T-helper 22 cell (primary cell): ENCODE data around the gene MYMX.
A peak's percentile ranks its signal among the peaks of the same experiment; 100 is the strongest.

Source experiments
- DNase-seq: peaks from one replicate; pipeline ENCODE4 v3.0.0-alpha.2; 2020; ENCODE audit warnings: low read depth

The MYMX gene

DNA sequence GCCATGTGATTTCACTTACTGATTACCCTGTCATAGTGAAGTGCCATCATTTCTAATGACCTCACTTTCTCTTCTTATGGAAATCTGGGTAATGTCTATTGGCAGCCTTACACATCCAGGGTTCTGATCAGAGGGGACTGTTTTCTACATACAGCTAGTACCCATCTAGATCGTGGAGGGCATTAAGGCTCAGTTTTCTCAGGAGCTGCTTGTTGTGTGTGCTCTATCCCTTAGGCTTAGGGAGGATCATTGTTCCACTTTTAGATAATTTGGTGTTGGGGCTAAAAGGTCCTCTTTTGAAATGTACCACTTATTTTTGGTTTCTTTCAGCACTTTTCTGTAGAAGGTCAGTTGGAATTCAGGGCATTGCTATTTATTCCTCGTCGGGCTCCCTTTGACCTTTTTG, 34.0 kb downstream of the MYMX start:
- DNase-seq: no peak

DNA sequence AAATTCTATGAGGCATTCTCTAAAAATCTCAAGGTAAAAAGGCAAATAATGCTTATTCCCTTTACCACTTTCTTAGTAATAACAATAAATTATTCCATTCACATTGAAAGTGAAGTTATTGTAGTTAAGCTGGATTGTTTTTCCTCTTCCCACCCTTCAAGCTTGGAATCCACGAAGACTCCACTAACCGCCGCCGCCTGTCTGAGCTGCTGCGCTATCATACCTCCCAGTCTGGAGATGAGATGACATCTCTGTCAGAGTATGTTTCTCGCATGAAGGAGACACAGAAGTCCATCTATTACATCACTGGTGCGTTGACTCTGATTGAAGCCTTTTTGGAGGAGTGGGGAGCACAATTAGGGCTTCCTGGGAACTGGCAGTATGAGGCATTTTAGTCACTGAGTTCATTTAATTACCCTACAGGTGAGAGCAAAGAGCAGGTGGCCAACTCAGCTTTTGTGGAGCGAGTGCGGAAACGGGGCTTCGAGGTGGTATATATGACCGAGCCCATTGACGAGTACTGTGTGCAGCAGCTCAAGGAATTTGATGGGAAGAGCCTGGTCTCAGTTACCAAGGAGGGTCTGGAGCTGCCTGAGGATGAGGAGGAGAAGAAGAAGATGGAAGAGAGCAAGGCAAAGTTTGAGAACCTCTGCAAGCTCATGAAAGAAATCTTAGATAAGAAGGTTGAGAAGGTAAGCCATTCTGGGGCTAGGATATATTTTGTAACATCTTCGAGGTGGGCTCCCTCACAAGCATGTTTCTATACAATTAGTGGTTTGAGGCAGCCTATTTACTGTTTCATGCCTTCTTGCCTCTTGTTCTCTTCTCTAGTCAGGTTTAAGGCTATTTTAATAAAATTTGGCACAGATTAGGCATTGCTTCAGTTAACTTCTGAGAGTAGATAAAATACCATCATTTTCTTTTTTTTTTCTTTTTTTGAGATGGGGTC, 35.1 kb downstream of the MYMX start:
- no peak for DNase-seq

DNA sequence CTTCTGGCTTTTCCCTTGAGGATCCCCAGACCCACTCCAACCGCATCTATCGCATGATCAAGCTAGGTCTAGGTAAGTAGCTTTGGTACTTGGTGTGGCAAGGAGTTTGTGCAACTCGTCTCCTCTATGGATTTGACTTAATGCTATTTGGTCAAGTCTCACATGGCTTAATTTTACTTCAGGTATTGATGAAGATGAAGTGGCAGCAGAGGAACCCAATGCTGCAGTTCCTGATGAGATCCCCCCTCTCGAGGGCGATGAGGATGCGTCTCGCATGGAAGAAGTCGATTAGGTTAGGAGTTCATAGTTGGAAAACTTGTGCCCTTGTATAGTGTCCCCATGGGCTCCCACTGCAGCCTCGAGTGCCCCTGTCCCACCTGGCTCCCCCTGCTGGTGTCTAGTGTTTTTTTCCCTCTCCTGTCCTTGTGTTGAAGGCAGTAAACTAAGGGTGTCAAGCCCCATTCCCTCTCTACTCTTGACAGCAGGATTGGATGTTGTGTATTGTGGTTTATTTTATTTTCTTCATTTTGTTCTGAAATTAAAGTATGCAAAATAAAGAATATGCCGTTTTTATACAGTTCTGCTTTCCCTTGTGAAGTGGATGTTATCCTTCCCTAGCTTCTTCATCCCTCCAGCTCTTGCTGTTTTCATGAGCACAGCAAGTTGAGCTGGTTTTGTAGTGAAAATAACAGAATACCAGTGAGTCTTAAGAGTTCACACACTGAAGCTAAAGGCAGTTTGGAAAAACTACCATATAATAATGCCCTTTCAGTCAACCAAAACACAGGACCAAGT, 36.8 kb downstream of the MYMX start:
- no peak for DNase-seq

DNA sequence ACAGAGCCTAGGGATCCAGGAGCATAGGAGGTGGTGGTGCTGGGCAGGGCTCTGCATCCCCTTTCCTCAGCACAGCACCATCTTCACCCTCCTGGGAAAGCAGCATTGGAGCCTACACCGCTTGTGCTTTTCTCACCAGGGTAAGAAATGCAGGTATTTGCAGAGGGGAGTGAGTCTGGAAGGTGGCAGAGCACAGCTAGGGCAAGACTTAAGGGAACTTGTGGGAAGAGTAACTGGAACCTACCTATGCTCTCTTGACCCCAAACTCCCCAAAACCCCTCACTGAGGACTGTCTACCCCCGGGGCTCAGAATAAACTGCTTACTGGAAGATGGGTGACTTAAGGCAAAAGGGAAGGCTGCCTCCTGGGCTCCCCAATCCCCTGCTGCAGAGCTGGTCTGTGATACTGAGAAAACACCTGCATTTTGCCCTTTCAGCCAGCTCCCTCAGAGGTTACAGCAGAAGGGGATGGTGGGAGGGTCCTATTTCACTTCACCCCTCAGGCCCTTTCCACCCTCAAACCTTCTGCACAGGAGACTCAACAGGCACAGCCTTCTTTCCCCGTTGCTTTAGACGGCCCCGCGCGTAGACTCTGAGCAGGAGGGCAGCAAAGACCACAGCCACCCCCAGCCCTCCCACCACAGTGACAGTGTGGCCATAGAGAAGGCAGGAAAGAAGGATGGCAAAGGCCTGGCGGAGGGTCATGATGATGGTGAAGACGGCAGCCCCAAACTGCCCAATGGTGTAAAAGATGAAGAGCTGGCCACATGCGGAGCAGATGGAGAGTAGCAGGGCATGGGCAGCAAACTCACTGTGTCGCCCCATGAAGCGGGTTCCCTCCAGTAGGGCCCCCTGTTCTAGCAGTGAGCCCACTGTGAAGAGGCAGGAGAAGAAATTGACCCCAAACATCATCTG, 37.7 kb downstream of the MYMX start:
- no peak for DNase-seq

DNA sequence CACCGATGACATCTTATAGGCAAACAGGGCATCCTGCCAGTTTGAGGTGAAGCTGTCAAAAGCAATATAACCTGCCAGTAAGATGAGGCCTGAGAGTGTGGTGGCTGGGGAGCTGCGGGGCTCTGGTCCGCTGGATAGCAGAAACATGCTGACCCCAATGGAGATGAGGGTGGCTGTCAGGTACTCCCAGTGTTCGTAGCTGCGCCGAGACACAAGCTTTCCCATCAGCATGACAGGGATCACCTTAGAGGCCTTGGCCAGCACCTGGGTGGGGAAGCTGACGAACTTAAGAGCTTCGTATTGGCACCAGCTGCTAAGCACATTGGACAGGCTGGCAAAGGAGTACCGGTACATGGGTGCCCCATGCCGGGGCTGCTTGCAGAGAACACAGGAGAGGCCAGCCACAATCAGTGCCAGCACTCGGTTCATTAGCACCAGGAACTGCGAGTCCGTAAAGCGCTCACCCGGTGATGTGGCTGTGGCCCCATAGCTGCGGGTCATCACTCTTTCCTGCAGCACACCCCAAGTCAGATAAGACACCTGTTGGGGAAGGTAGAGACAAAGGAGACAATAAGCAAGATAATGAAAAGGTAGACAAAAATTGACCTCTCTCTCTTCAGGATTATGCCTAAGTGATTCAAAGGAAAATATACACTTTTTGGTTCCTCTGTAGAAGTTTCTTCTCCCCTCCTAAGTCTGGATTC, 38.5 kb downstream of the MYMX start:
- DNase-seq: no peak

DNA sequence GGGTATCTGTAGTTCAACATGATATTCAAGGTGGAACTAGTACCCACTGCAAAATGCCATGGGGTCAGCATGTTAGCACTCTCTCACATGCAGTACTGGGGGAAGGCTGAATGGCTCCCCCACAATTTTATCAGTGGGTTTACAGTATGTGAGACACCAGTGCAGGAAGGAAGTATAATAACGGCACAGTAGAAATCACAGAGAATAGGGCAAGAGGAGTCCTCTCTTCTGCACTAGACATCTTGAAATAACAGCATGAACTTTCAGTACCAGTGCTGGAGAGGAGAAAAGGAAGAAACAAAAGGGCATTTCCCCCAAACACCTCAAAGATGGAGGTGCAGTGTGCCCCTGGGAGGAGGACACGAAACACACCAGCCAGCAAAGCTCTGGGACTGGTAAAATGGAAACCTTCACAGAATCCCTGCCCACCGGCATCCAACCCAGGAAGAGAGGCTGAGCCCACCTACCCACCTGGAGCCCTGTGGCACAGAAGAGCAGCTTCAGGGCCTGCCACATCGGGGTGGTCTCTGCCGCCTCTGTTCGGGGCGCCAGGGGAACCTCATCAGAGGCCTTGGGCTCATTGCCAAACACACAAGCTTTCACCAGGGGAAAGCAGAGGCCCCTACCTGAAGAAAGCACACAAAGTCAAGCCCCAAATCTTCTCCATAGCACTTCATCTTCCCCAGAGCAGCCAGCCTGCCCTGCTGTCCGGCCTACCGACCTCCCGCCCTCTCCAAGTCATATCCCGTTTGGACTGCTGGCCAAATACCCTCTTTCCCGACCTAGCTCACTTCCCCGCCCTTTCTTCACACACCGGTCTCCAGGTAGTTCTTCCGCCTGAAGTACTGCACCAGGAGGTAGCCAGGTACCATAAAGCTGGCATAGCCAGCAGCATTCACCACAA, 39.4 kb downstream of the MYMX start:
- DNase-seq: no peak

DNA sequence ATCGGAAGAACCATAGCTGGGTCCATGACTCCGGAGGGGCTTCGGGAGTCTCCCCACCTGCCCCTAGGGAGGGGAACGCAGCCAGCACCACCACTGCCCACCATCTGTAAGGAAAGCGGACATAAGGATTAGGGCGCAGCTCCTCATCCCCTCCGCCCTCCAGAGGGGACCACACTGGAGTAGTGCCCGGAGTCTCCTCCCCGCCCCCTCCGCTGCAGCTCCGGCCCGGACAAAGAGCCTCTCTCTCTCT, 40.0 kb downstream of the MYMX start:
- DNase-seq: no peak

DNA sequence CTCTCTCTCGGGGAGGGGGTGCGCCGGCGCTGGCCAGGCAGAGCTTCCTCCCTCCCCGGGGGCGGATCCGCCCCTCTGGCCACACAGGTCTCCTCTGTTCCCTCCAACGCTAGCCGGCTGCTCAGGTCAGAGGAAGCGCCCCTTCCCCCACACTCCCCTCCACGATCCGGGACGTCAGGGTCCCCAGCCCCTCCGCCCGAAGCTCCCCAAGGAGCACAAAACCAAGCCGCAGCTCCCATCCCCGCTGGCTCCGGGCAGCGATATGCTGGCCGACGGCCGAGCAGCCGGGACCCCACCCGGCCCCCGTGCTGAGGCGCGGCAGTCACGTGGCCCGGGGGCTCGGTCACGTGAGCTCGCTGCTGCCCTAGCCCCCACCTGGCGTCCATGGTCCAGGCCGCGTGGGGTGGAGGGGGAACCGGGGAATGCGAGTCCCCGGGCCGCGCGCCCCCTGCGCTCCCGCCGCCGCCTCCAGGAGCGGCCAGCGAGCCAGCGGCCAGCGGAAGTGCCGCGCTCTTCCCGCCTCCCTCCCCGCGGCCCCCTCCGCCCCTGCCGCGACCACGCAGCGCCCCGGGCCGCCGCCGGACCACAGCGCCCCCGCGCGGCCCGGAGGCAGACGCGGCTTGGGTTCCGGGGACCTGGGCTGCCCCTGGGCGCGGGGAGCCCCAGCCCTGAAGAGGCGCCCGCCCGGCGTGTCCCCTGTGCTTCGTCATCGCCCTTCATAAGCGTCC, 40.5 kb downstream of the MYMX start, which contains the start of gene SLC35B2:
TSS of gene SLC35B2 (minus strand) at position 504 of the 728 bp plus-strand sequence. CDS start at position 386, 118 bp downstream.
- DNase-seq: peak; percentile 42

DNA sequence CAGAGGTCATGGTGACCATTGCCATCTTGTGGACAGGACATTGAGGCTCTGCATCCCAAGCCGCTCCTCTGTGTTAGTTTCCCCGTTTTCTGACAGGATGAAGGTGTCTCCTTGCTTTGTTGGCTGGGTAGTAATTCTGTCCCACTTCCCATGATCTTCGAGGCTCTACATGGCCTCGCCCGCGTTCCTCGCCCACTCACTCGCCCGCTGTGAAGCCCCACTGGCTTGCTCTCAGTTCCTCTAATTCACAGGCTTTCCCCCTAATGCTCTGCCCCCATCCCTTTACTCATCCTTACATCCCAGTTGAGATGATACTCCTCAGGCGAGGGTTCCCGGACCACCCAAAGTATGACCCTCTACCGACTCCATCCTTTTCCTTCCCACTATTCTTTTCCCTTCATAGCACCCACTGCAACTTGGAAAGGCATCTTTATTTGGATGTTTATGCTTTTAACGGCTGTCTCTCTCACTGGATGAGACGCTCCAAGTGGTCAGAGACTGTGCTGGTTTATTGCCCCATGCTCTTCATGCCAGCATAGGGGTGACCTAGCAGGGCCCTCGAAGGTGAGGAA, 41.1 kb downstream of the MYMX start:
- DNase-seq: no peak

DNA sequence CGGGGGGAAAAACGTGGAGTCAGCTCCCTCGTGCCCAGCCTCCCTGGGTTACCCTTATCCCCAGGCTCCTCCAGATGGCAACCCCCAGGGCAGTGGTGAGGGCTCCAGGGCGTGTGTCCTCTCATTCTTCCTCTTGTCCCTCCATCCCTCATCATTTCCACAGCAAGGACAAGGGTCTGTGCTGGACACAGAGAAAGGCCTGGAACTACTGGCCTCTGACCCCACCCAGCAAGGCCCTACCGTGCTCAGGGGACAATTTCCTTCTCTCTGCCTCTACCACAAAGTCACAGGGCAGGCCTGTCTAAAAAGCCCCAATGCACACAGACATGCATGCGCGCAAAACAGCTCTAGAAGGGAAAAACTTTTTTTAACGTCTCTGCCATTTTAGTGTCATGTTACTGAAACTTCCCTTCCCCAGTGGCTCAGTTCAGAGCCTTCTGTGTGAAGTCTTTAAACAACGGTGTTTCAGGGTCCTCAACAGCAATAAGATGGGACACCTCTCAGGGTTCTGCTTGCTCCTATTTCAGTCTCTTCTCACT, 41.7 kb downstream of the MYMX start:
- no peak for DNase-seq

DNA sequence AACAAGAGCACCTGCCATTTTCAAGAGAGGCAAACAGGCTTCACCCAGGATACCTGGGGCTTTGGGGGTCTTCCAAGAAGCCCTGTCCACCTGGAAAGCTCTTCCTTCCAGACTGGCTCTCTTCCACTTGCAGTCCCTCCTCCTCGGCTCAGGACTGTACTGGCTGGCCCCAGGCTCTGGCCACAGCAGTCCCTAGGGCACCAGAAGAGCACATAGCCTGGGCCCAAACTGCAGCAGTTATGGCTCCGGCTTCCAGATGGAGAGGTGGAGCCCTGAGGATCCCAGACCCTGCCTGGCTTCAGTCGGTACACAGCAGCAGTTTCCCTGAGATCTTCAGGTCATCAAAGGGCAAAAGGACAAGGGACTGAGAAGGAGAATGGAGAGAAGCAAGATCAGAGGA, 42.2 kb downstream of the MYMX start:
- DNase-seq: no peak

DNA sequence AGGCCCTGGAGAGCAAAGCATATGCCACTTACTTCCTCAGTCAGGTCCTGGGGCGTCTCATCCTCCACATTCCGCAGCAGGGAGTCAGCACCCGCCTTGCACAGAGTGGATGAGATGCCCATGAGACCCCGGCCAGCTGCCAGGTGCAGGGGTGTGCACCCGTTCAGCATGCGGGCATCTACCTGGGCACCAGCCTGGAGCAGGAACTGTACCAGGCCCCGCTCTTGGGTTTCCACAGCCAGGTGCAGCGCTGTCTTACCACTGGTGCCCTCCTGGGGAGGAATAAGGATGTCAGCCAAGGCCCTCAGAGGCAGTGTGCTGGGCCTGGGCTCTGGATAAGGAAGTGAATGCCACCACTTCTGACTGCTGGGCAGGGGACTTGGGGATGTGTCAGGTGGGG, 43.3 kb downstream of the MYMX start:
- DNase-seq: no peak

DNA sequence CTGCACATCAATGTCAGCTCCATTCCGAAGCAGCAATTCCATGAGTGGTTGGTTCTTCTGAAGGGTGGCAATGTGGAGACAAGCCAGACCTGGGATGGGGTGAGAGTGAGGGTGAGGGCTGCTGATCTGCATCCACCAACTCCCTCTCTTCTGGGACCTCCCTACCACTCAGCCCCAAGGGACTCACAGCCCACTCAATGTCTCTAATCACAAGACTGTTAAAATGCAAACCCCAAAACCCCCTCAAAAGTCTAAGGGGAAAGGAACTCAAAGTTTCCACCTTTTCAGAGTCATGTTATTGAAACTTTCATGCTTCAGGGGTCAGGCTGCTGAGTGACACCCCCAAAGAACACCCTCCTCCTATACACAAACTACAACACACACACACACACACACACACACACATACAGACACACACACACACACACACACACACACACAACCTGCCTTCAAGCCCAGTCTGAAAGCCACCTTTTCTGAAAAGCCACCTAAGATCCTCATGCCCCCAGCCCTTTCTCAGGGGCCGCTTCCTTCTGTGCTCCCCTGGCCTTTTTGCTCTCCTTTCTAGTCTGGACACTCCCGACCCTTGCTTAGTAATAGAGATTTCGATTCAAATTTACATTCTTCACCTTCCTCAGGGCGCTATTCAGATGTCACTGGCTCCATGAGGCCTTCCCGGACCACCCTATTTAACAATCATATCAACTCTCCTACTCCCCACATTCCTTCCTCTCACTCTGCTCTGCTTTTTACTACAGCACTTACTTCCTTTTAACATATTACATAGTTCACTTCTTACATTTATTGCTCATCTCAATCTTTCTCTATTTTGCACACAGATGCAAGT, 43.9 kb downstream of the MYMX start:
- DNase-seq: no peak

DNA sequence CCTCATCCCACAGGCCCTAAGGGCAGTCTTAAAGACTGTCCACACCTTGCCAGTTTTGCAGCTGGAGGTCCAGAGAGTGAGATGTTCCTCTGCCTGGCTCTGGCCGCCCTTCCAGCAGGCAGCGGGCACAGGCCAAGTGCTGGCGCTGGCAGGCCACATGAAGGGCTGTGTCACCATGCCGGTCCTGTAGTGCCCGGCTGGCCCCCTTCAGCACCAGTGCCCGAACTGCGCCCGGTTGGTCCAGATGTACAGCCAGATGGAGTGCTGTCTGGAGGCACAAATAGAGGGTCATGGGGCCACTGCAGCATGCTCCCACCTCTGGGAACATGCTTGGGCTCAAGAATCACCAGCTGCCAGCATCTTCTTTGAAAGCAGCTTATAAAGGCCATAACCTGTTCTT, 44.9 kb downstream of the MYMX start:
- no peak for DNase-seq

DNA sequence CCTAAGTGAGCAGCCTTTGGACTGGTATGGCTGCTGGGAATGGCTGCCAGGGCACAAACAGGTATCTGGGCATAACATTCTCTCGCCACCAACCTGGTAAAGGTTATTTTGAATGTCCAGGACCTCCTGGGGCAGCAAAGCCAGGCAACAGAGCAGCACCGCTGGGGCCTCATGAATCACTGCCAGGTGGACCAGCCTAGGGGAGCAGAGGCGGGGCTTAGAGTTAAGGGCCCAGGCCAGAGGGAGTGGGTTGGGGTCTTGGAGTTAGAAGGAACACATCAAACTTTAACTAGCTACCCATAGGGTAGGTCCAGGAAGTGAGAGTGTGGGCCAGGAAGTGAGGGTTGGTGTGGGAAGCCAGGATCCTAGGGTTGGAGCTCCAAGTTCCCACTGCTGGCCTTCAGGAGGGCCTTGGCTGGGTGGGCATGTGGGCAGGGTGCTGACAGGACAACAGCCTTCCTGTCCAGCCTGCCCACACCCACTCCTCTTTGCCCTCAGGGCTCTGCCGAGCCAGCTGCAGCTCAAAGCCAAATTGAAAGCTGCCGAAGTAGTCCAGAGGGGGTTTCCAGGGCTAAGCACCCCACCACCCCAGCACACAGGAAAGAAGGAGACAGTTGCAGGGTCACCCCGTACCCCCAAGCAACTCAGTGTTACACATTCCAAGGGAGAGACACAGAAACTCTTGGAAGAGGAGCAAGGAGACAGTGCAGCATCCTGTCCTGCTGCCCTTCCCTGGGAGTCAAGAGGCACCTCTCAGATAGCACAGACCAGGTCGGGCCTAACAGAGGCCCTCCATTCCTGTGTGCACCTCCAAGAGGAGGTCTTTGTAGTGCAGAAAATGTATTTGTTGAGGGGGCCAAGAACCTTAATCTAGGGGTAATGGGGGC, 46.0 kb downstream of the MYMX start:
- no peak for DNase-seq

DNA sequence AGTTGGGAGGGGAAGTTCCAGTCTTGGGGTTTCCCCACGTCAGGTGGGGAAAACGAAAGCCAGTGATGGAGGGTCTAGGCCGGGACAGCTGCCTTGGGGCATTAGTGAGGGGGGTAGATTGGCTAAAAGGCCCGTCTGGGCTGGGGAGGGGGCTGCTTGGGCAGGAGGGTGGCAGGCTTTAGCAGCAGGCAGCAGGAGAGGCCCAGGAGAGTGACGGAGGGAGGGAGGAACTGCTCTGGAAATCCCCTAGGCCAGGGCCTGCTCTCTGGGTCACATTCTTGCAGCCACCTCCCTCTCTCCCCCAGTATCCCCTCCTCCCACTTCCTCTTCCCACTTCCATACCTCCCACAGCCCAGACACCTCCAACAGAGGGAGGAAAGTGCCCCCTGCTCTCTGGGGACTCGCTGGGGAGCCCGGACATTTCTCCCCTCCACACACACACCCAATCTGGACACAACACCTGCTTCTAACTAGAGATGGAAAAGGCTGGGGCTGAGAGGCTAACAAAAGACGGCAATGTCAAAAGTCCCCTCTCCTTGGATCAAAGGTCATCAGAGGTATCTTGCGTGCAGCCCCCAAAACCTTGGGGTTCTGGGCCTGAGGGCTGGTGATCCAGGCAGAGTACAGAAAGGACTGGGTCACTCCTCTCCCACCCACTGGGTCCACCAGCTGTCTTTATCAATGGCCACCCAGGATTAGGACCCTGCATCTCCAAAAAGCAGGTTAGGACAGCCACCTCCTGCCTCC, 46.8 kb downstream of the MYMX start:
- DNase-seq: peak; percentile 51
